ENCODE data around the gene AGRN. TPM values are rescaled to one million over a fixed set of nuclear protein-coding genes. Genes with fewer than 3 reads are reported as not detected.

Gene AGRN
- total RNA-seq, 6 experiments from 2014 or later: 131 to 164 (median 140) TPM

DNA sequence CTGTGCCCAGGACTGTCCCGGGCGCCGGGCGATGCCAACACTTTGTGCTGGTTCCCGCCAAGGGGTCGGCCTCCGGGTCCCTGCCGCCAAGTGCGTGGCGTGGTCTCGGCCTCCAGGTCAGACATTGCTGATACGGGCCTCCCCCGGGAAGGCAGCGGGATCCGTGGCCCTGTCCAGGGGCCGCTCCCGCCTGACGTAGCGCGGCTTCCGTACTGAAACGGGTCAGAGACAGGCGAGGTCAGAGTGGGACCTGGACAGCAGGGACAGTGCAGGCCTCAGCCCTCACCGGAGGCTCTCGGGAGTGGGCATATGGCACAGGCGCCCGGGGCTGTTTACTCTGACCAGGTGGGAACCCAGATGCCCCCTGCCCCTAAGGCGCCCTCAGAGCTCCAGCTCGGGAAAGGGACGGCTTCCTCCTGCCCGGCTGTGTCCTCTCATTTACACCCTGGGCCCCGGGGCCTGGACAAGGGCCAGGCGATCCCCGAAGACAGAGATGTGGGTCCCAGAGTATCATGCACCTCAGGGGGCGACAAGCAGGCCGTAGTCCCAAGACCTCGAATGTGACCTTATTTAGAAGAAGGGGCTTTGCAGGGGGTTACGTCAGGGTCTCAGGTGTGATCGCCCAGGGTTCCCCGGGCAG lies 63.0 kb downstream of the AGRN start:
- H3K9me3 Mint-ChIP-seq: no peaks in the 10 kb centered on the region
- TF ChIP-seq, protein P1, sequence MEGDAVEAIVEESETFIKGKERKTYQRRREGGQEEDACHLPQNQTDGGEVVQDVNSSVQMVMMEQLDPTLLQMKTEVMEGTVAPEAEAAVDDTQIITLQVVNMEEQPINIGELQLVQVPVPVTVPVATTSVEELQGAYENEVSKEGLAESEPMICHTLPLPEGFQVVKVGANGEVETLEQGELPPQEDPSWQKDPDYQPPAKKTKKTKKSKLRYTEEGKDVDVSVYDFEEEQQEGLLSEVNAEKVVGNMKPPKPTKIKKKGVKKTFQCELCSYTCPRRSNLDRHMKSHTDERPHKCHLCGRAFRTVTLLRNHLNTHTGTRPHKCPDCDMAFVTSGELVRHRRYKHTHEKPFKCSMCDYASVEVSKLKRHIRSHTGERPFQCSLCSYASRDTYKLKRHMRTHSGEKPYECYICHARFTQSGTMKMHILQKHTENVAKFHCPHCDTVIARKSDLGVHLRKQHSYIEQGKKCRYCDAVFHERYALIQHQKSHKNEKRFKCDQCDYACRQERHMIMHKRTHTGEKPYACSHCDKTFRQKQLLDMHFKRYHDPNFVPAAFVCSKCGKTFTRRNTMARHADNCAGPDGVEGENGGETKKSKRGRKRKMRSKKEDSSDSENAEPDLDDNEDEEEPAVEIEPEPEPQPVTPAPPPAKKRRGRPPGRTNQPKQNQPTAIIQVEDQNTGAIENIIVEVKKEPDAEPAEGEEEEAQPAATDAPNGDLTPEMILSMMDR (IDR thresholded peaks at IDR 0.05): no peak
- peaks cover 2% of the 10 kb centered on the region; the same call in 1 of the 2 replicates for H3K27me3 Mint-ChIP-seq (ENCODE audit: insufficient read depth)

GRCh38 chr1:1083416-1084371 lies 63.8 kb downstream of the AGRN start:
- Mint-ChIP-seq H3K4me1 (ENCODE audit: low read depth) (no peaks in the 10 kb centered on the region), H3K27ac (no peak overlapping the region), H3K9me3 (no peaks in the 10 kb centered on the region), H3K27me3 (ENCODE audit: insufficient read depth) (peaks cover 2% of the 10 kb centered on the region; the same call in 1 of the 2 replicates), H3K36me3 (ENCODE audit: low read depth) (no peaks in the 10 kb centered on the region), H3K4me3 (no peak overlapping the region)
- no peak for DNase-seq
- TF ChIP-seq, protein P1 (IDR thresholded peaks at IDR 0.05): no peak

More for the DNA sequence above, 63.0 kb downstream of the AGRN start:
- Mint-ChIP-seq H3K27ac (no peak overlapping the region), H3K36me3 (ENCODE audit: low read depth) (no peaks in the 10 kb centered on the region), H3K4me1 (ENCODE audit: low read depth) (no peaks in the 10 kb centered on the region), H3K4me3 (no peak overlapping the region)
- no peak for DNase-seq

- Mint-ChIP-seq H3K36me3 (ENCODE audit: low read depth) (no peaks in the 10 kb centered on the region), H3K27me3 (ENCODE audit: insufficient read depth) (peaks cover 2% of the 10 kb centered on the region), H3K4me1 (ENCODE audit: low read depth) (no peaks in the 10 kb centered on the region), H3K27ac (no peak overlapping the region), H3K4me3 (no peak overlapping the region), H3K9me3 (no peaks in the 10 kb centered on the region)
- DNase-seq: no peak
- TF ChIP-seq, protein P1 (IDR thresholded peaks at IDR 0.05): no peak
These were observed 64.7 kb downstream of the AGRN start for GRCh38 chr1:1084372-1085170.

GRCh38 chr1:1085171-1085841 lies 65.4 kb downstream of the AGRN start:
- Mint-ChIP-seq H3K4me3 (no peak overlapping the region), H3K27me3 (ENCODE audit: insufficient read depth) (peaks cover 2% of the 10 kb centered on the region), H3K4me1 (ENCODE audit: low read depth) (no peaks in the 10 kb centered on the region), H3K9me3 (no peaks in the 10 kb centered on the region), H3K27ac (no peak overlapping the region), H3K36me3 (ENCODE audit: low read depth) (no peaks in the 10 kb centered on the region)
- TF ChIP-seq, protein P1 (IDR thresholded peaks at IDR 0.05): no peak
- DNase-seq: no peak

Data from HFFc6 (cell line).